WTC11 (cell line): Measurements from ENCODE around the gene HIVEP2. TPM values are rescaled to one million over a fixed set of nuclear protein-coding genes. Genes with fewer than 3 reads are reported as not detected.

ENCODE experiments used
- ATAC-seq: fragments of 200-7000 bp; cut with Tn5 transposase; 2 replicates; pipeline ENCODE4 v1.10.0; 2021; ENCODE audit warnings: mild to moderate bottlenecking, moderate library complexity
- CTCF ChIA-PET: fragments of 300-600 bp; sonication (Branson Sonifier 250); formaldehyde crosslinking; loops from one replicate; lab custom pipeline; 2021; ENCODE audit warnings: antibody characterized with exemption; lab: Charles Lee
- POLR2A ChIA-PET: fragments of 350-600 bp; sonication (Branson Sonifier 250); formaldehyde crosslinking; loops from one replicate; lab custom pipeline; 2021; ENCODE audit warnings: antibody characterized with exemption; lab: Charles Lee
- DNase-seq: peaks from one replicate; pipeline ENCODE4 v3.0.0; 2021; ENCODE audit warnings: low spot score
- H3K27ac Mint-ChIP-seq: 2 replicates; pipeline ENCODE4 v1.8.0; 2021; ENCODE audit warnings: mixed read lengths
- H3K27me3 Mint-ChIP-seq: 2 replicates; pipeline ENCODE4 v1.8.0; 2021; ENCODE audit warnings: low read depth, mild to moderate bottlenecking, moderate library complexity, mixed read lengths
- H3K36me3 Mint-ChIP-seq: 2 replicates; pipeline ENCODE4 v1.8.0; 2021; ENCODE audit warnings: mixed read lengths
- H3K4me1 Mint-ChIP-seq: 2 replicates; pipeline ENCODE4 v1.8.0; 2022; ENCODE audit warnings: mixed read lengths
- H3K4me3 Mint-ChIP-seq: 2 replicates; pipeline ENCODE4 v1.8.0; 2021; ENCODE audit warnings: mild to moderate bottlenecking, moderate library complexity, mixed read lengths
- H3K9me3 Mint-ChIP-seq: 2 replicates; pipeline ENCODE4 v1.8.0; 2021; ENCODE audit warnings: mixed read lengths
- CBFB ChIP-seq: sonication (generic); formaldehyde crosslinking; IDR thresholded peaks from 2 replicates; pipeline ENCODE4 v1.8.1; 2022; ENCODE audit warnings: mild to moderate bottlenecking, low read depth, missing genetic modification reagents
- CREM ChIP-seq: sonication (generic); formaldehyde crosslinking; IDR thresholded peaks from 2 replicates; pipeline ENCODE4 v1.8.1; 2022; ENCODE audit warnings: mild to moderate bottlenecking, missing genetic modification reagents, moderate library complexity
- CTCF ChIP-seq: fragments of 200-600 bp; IDR thresholded peaks from 2 replicates; pipeline ENCODE4 v1.8.0; 2022; ENCODE audit warnings: antibody characterized with exemption
- E2F5 ChIP-seq: sonication (generic); formaldehyde crosslinking; IDR thresholded peaks from 2 replicates; pipeline ENCODE4 v1.8.1; 2022; ENCODE audit warnings: mild to moderate bottlenecking, moderate library complexity, missing genetic modification reagents
- FOXJ3 ChIP-seq: sonication (generic); formaldehyde crosslinking; IDR thresholded peaks from 2 replicates; pipeline ENCODE4 v1.9.0; 2021; ENCODE audit warnings: missing genetic modification reagents, mild to moderate bottlenecking, borderline replicate concordance
- GABPB1 ChIP-seq: sonication (generic); formaldehyde crosslinking; IDR thresholded peaks from 2 replicates; pipeline ENCODE4 v1.8.1; 2023; ENCODE audit warnings: mild to moderate bottlenecking, missing genetic modification reagents
- GRHL2 ChIP-seq: fragments of 250-450 bp; sonication (Bioruptor Pico); IDR thresholded peaks from 2 replicates; pipeline ENCODE4 v1.8.0; 2022; ENCODE audit warnings: mild to moderate bottlenecking, moderate library complexity; ENCODE audit not compliant: insufficient replicate concordance, severe bottlenecking
- JAZF1 ChIP-seq: fragments of 250-450 bp; sonication (Bioruptor Pico); IDR thresholded peaks from 2 replicates; pipeline ENCODE4 v1.9.0; 2021; ENCODE audit warnings: moderate library complexity, mild to moderate bottlenecking, inconsistent platforms
- NR1H2 ChIP-seq: sonication (generic); formaldehyde crosslinking; IDR thresholded peaks from 2 replicates; pipeline ENCODE4 v1.9.0; 2021; ENCODE audit warnings: mild to moderate bottlenecking, moderate library complexity, missing genetic modification reagents
- OVOL2 ChIP-seq: fragments of 250-450 bp; sonication (Bioruptor Pico); IDR thresholded peaks from 2 replicates; pipeline ENCODE4 v1.9.0; 2021; ENCODE audit warnings: mild to moderate bottlenecking, borderline replicate concordance
- RELA ChIP-seq: sonication (generic); formaldehyde crosslinking; IDR thresholded peaks from 2 replicates; pipeline ENCODE4 v1.8.1; 2022; ENCODE audit warnings: missing genetic modification reagents, mild to moderate bottlenecking, borderline replicate concordance
- SOX15 ChIP-seq: fragments of 250-450 bp; sonication (Bioruptor Pico); IDR thresholded peaks from 2 replicates; pipeline ENCODE4 v1.9.0; 2021; ENCODE audit warnings: mild to moderate bottlenecking
- ZNF121 ChIP-seq: sonication (generic); formaldehyde crosslinking; IDR thresholded peaks from 2 replicates; pipeline ENCODE4 v1.8.0; 2023; ENCODE audit warnings: missing genetic modification reagents
- ZNF138 ChIP-seq: sonication (generic); formaldehyde crosslinking; conservative IDR thresholded peaks from 2 replicates; pipeline ENCODE4 v1.8.1; 2022; ENCODE audit warnings: mild to moderate bottlenecking, moderate library complexity, missing genetic modification reagents
- ZNF232 ChIP-seq: sonication (generic); formaldehyde crosslinking; IDR thresholded peaks from 2 replicates; pipeline ENCODE4 v1.8.0; 2022; ENCODE audit warnings: mild to moderate bottlenecking, missing genetic modification reagents
- ZNF512 ChIP-seq: sonication (generic); formaldehyde crosslinking; IDR thresholded peaks from 2 replicates; pipeline ENCODE4 v1.8.1; 2022; ENCODE audit warnings: missing genetic modification reagents, borderline replicate concordance
- total RNA-seq: library from RNA; stranded (reverse); gene quantifications from 3 replicates; pipeline ENCODE4 v1.2.3, GENCODE V29; 2021
- TF ChIP-seq, protein P1 (sequence below): sonication (generic); formaldehyde crosslinking; IDR thresholded peaks from 2 replicates; pipeline ENCODE4 v1.8.0; 2023; ENCODE audit warnings: mild to moderate bottlenecking, missing genetic modification reagents
- TF ChIP-seq, protein P2 (sequence below): sonication (generic); formaldehyde crosslinking; IDR thresholded peaks from 2 replicates; pipeline ENCODE4 v1.8.1; 2023; ENCODE audit warnings: mild to moderate bottlenecking, missing genetic modification reagents, moderate library complexity
- TF ChIP-seq, protein P3 (sequence below): sonication (generic); formaldehyde crosslinking; IDR thresholded peaks from 2 replicates; pipeline ENCODE4 v1.8.1; 2023; ENCODE audit warnings: mild to moderate bottlenecking, missing genetic modification reagents, borderline replicate concordance

HIVEP2 gene
- total RNA-seq, 1 experiment from 2014 or later: 11.5 TPM

- H3K36me3 Mint-ChIP-seq: no peaks in the 10 kb centered on the region
- DNase-seq (no peak), ATAC-seq (no peak; the same call in 1 of the 2 replicates)
- H3K4me1 Mint-ChIP-seq: peaks cover 7% of the 10 kb centered on the region
- H3K27me3 Mint-ChIP-seq: no peaks in the 10 kb centered on the region
- TF ChIP-seq ZNF512 (CRISPR knock-in tag): no peak
- no peak for TF ChIP-seq OVOL2 (CRISPR knock-in tag)
- TF ChIP-seq, protein P1, sequence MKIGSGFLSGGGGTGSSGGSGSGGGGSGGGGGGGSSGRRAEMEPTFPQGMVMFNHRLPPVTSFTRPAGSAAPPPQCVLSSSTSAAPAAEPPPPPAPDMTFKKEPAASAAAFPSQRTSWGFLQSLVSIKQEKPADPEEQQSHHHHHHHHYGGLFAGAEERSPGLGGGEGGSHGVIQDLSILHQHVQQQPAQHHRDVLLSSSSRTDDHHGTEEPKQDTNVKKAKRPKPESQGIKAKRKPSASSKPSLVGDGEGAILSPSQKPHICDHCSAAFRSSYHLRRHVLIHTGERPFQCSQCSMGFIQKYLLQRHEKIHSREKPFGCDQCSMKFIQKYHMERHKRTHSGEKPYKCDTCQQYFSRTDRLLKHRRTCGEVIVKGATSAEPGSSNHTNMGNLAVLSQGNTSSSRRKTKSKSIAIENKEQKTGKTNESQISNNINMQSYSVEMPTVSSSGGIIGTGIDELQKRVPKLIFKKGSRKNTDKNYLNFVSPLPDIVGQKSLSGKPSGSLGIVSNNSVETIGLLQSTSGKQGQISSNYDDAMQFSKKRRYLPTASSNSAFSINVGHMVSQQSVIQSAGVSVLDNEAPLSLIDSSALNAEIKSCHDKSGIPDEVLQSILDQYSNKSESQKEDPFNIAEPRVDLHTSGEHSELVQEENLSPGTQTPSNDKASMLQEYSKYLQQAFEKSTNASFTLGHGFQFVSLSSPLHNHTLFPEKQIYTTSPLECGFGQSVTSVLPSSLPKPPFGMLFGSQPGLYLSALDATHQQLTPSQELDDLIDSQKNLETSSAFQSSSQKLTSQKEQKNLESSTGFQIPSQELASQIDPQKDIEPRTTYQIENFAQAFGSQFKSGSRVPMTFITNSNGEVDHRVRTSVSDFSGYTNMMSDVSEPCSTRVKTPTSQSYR: no peak
- TF ChIP-seq CTCF: no peak
- TF ChIP-seq RELA (CRISPR knock-in tag): no peak
- TF ChIP-seq E2F5 (CRISPR knock-in tag): no peak
- TF ChIP-seq FOXJ3 (CRISPR knock-in tag): no peak
- no peak for TF ChIP-seq SOX15 (CRISPR knock-in tag)
- no peak for TF ChIP-seq JAZF1 (CRISPR knock-in tag)
- no peak for TF ChIP-seq NR1H2 (CRISPR knock-in tag)
- no peak for TF ChIP-seq ZNF121 (CRISPR knock-in tag)
- TF ChIP-seq, protein P2, sequence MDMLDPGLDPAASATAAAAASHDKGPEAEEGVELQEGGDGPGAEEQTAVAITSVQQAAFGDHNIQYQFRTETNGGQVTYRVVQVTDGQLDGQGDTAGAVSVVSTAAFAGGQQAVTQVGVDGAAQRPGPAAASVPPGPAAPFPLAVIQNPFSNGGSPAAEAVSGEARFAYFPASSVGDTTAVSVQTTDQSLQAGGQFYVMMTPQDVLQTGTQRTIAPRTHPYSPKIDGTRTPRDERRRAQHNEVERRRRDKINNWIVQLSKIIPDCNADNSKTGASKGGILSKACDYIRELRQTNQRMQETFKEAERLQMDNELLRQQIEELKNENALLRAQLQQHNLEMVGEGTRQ (CRISPR knock-in tag): no peak
- no peak for TF ChIP-seq GABPB1 (CRISPR knock-in tag)
- TF ChIP-seq, protein P3, sequence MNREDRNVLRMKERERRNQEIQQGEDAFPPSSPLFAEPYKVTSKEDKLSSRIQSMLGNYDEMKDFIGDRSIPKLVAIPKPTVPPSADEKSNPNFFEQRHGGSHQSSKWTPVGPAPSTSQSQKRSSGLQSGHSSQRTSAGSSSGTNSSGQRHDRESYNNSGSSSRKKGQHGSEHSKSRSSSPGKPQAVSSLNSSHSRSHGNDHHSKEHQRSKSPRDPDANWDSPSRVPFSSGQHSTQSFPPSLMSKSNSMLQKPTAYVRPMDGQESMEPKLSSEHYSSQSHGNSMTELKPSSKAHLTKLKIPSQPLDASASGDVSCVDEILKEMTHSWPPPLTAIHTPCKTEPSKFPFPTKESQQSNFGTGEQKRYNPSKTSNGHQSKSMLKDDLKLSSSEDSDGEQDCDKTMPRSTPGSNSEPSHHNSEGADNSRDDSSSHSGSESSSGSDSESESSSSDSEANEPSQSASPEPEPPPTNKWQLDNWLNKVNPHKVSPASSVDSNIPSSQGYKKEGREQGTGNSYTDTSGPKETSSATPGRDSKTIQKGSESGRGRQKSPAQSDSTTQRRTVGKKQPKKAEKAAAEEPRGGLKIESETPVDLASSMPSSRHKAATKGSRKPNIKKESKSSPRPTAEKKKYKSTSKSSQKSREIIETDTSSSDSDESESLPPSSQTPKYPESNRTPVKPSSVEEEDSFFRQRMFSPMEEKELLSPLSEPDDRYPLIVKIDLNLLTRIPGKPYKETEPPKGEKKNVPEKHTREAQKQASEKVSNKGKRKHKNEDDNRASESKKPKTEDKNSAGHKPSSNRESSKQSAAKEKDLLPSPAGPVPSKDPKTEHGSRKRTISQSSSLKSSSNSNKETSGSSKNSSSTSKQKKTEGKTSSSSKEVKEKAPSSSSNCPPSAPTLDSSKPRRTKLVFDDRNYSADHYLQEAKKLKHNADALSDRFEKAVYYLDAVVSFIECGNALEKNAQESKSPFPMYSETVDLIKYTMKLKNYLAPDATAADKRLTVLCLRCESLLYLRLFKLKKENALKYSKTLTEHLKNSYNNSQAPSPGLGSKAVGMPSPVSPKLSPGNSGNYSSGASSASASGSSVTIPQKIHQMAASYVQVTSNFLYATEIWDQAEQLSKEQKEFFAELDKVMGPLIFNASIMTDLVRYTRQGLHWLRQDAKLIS (CRISPR knock-in tag): no peak
- TF ChIP-seq CBFB (CRISPR knock-in tag): no peak
- no peak for TF ChIP-seq GRHL2 (CRISPR knock-in tag)
- no peak for TF ChIP-seq ZNF232 (CRISPR knock-in tag)
- TF ChIP-seq CREM (CRISPR knock-in tag): no peak
- no peak for TF ChIP-seq ZNF138 (CRISPR knock-in tag)
- CTCF ChIA-PET: interaction anchor here (1.0 to 1.1 kb wide), 2 partner anchors 58 to 78 kb away, joined by 3 read pairs; no protein-coding TSS in a partner anchor
- no peak overlapping the region; the same call in 1 of the 2 replicates for H3K27ac Mint-ChIP-seq
- POLR2A ChIA-PET: no interaction called here
- H3K9me3 Mint-ChIP-seq: 0 out of 2 replicates have a peak, but pooled peaks cover 3% of the 10 kb centered on the region
- no peak overlapping the region for H3K4me3 Mint-ChIP-seq
Observed at GRCh38 chr6:142805042-142805441, 139.9 kb downstream of the HIVEP2 start.
